ENCODE measurements around the gene DDX25. TPM values are rescaled to one million over a fixed set of nuclear protein-coding genes. Genes with fewer than 3 reads are reported as not detected.

DDX25 gene
- total RNA-seq, 1 donor from 2014 or later: 1.8 TPM

- no peak overlapping the region for H3K4me3 Mint-ChIP-seq
- H3K36me3 Mint-ChIP-seq: no peaks in the 10 kb centered on the region
- DNase-seq (ENCODE audit: extremely low spot score, unreplicated experiment): no peak
- H3K27ac Mint-ChIP-seq: no peak overlapping the region
- TF ChIP-seq, protein P1, sequence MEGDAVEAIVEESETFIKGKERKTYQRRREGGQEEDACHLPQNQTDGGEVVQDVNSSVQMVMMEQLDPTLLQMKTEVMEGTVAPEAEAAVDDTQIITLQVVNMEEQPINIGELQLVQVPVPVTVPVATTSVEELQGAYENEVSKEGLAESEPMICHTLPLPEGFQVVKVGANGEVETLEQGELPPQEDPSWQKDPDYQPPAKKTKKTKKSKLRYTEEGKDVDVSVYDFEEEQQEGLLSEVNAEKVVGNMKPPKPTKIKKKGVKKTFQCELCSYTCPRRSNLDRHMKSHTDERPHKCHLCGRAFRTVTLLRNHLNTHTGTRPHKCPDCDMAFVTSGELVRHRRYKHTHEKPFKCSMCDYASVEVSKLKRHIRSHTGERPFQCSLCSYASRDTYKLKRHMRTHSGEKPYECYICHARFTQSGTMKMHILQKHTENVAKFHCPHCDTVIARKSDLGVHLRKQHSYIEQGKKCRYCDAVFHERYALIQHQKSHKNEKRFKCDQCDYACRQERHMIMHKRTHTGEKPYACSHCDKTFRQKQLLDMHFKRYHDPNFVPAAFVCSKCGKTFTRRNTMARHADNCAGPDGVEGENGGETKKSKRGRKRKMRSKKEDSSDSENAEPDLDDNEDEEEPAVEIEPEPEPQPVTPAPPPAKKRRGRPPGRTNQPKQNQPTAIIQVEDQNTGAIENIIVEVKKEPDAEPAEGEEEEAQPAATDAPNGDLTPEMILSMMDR (conservative IDR thresholded peaks at IDR 0.05): no peak
- peaks cover 13% of the 10 kb centered on the region for H3K27me3 Mint-ChIP-seq
- peaks cover 45% of the 10 kb centered on the region for H3K4me1 Mint-ChIP-seq (ENCODE audit: unreplicated experiment)
- no peaks in the 10 kb centered on the region for H3K9me3 Mint-ChIP-seq
Observed at GRCh38 chr11:125942771-125943428, 38.6 kb downstream of the DDX25 start.

DNA sequence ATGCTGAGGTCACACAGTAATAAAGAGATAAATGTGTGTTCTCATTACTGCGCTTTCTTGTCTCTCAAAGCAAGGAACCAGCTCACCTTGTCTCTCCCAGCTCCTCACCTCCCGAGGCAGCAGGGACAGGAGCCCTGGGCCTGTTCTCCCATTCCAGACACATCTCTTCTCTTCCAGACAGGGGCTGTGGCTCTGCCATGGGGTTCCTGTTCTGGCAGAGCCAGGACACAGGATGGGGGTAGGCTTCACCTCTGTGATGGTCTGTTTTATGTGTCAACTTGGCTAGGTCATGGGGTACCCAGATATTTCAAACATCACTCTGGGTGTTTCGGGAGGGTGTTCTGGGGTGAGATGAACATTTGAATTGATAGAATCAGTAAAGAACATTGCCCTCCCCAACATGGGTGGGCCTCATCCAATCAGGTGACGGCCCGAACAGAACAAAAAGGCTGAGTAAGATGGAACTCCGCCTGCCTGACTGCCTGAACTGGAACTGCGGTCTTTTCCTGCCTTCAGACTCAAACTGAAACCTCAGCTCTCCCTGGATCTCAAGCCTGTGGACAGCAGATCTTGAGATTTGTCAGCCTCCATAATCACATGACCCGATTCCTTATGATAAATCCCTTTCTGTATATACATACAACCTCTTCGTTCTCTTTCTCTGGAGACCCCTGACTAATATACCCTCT, 39.5 kb downstream of the DDX25 start:
- no peak overlapping the region for H3K27ac Mint-ChIP-seq
- H3K9me3 Mint-ChIP-seq: no peaks in the 10 kb centered on the region
- no peaks in the 10 kb centered on the region for H3K36me3 Mint-ChIP-seq
- no peak overlapping the region for H3K4me3 Mint-ChIP-seq
- no peak for DNase-seq (ENCODE audit: extremely low spot score, unreplicated experiment)
- TF ChIP-seq, protein P1 (conservative IDR thresholded peaks at IDR 0.05): no peak
- peaks cover 37% of the 10 kb centered on the region for H3K4me1 Mint-ChIP-seq (ENCODE audit: unreplicated experiment)
- H3K27me3 Mint-ChIP-seq: peaks cover 13% of the 10 kb centered on the region

DNA sequence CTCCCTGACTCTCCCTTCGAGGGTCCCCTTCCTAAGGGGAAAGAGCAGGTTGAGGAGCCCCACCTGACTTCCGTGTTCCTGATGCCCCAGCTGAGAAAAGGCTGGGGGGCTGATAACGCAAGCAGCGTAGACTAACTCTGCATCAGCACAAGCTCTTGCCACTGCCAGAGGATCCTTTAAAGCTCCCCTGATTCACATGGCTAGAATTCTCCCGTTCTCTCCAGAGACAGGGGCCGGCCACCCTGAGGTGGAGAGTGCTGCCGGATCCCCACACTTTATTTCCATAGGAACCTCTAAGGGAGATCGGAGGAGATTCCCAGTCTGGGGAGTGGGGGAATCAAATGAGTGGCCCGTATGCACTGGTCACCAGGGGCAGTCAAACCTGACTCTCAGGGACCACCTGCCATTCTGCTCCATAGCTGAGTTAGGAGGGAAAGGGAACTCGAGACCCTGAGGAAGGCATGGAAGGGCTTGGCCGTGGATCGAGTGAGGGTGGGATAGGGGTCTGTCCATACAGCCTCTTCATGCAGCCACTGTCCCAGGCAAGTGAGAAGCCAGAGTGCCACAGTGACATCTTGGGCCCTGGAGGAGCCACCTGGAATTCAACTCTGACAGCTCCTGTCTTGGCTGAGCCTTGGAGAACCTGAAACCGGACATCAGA, 40.2 kb downstream of the DDX25 start:
- Mint-ChIP-seq H3K27me3 (peaks cover 13% of the 10 kb centered on the region), H3K4me3 (no peak overlapping the region), H3K4me1 (ENCODE audit: unreplicated experiment) (peaks cover 33% of the 10 kb centered on the region), H3K9me3 (no peaks in the 10 kb centered on the region), H3K36me3 (no peaks in the 10 kb centered on the region), H3K27ac (no peak overlapping the region)
- no peak for DNase-seq (ENCODE audit: extremely low spot score, unreplicated experiment)
- TF ChIP-seq, protein P1 (conservative IDR thresholded peaks at IDR 0.05): no peak

DNA sequence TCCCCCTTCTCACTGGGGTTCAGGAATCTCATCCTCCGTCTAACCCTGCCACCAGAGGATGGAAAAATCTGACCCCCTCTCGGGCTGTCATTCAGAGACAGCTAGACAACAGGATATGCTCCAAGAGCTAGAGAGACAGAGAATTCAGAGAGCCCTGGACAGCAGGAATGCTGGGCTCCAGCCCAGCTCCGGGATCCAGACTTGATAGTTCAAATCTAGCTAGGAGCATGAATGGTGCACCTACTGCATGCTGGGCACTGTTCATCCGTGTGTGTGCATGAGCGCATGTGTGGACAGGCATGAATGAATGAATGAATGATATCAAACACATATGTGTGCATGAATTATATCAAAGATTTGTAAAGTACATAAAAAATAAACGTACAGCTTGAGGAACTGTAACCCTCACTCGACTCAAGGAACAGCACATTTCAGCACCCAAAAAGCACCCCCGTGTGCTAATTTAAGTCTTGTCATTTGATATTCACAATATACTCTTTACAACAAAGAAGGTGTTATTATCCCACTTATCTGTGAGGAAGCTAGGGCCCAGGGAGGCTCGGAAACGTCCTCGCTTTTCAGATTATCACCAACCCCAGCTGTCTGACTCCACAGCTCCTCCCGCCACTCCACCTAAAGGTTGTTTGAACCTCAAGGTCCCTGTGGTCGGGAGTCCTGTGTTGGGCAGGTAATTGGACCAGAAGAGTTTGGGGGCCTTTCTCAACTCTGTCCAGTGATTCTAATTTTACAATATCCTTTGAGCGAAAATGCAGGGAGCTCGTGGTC, 40.9 kb downstream of the DDX25 start:
- peak; percentile 29 for DNase-seq (ENCODE audit: extremely low spot score, unreplicated experiment)
- H3K36me3 Mint-ChIP-seq: no peaks in the 10 kb centered on the region
- H3K4me1 Mint-ChIP-seq (ENCODE audit: unreplicated experiment): peaks cover 33% of the 10 kb centered on the region
- H3K9me3 Mint-ChIP-seq: no peaks in the 10 kb centered on the region
- H3K4me3 Mint-ChIP-seq: no peak overlapping the region
- TF ChIP-seq, protein P1 (conservative IDR thresholded peaks at IDR 0.05): no peak
- no peak overlapping the region for H3K27ac Mint-ChIP-seq
- H3K27me3 Mint-ChIP-seq: peaks cover 13% of the 10 kb centered on the region

DNA sequence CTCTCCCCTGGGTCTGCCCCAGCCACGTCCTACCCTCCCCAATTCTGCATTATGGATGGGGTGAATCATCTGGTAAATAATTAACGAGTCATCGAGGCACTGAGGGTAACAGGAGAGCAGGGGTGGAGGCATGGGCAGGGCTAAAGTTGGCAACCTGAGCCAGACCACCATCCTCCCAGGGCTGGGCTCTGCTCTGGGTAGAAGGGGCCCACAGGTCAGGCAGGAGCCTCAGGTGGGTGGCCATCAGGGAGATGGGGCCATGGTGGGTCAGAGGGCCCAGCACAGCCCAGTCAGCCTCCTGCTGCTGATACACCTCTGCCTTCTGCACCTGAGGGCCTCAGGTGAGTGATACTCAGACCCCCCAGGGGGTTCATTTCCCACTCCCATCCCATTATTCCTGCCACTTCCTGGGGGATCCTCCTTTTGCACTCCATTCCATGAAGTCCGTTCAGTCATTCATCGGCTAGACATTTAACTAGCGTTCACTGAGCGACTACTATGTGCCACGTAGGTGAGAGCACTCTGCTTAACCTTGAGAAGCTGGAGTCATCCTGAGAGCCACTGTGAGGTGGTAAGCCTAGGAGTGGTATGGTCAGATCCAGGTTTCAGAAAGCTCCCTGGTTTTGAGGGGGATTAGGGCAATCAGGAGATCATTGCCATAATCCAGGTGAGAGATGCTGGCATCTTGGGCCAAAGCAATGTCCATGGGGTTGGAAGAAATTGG, 41.7 kb downstream of the DDX25 start, which contains the start of gene VSIG10L2:
TSS of gene VSIG10L2 (plus strand) at position 248 of the 724 bp plus-strand sequence. CDS start at position 260, 12 bp downstream.
- peak; percentile 43 for DNase-seq (ENCODE audit: extremely low spot score, unreplicated experiment)
- Mint-ChIP-seq H3K27me3 (peaks cover 13% of the 10 kb centered on the region), H3K4me1 (ENCODE audit: unreplicated experiment) (peaks cover 30% of the 10 kb centered on the region), H3K9me3 (no peaks in the 10 kb centered on the region), H3K4me3 (no peak within 1 kb of the TSS), H3K36me3 (no peaks in the 10 kb centered on the region), H3K27ac (no peak within 1 kb of the TSS)
- TF ChIP-seq, protein P1 (conservative IDR thresholded peaks at IDR 0.05): no peak
